ENCODE data around the gene WDPCP.

- TF ChIP-seq TAF1 (IDR thresholded peaks at IDR 0.05; ENCODE audit: low read depth) (no peak), POLR2AphosphoS5 (IDR thresholded peaks at IDR 0.05) (no peak)
- TF ChIP-seq, protein P1, sequence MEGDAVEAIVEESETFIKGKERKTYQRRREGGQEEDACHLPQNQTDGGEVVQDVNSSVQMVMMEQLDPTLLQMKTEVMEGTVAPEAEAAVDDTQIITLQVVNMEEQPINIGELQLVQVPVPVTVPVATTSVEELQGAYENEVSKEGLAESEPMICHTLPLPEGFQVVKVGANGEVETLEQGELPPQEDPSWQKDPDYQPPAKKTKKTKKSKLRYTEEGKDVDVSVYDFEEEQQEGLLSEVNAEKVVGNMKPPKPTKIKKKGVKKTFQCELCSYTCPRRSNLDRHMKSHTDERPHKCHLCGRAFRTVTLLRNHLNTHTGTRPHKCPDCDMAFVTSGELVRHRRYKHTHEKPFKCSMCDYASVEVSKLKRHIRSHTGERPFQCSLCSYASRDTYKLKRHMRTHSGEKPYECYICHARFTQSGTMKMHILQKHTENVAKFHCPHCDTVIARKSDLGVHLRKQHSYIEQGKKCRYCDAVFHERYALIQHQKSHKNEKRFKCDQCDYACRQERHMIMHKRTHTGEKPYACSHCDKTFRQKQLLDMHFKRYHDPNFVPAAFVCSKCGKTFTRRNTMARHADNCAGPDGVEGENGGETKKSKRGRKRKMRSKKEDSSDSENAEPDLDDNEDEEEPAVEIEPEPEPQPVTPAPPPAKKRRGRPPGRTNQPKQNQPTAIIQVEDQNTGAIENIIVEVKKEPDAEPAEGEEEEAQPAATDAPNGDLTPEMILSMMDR (IDR thresholded peaks at IDR 0.05; ENCODE audit: poor library complexity, severe bottlenecking) = no peak
Measured at GRCh38 chr2:63497576-63497975, 90.7 kb downstream of the WDPCP start.

Measured in neural cell (in vitro differentiated cells).